HuH-7 (cell line): ENCODE data around the gene FUT1.
"Not testable (repeated sequence)": the region's sequence is repeated elsewhere in the genome, so short reads cannot be mapped to it uniquely, and the experiment has no call there.

Experiments
- DNase-seq: peaks from one replicate; pipeline ENCODE4 v3.0.0; 2011; ENCODE audit warnings: low spot score

Gene FUT1

DNA sequence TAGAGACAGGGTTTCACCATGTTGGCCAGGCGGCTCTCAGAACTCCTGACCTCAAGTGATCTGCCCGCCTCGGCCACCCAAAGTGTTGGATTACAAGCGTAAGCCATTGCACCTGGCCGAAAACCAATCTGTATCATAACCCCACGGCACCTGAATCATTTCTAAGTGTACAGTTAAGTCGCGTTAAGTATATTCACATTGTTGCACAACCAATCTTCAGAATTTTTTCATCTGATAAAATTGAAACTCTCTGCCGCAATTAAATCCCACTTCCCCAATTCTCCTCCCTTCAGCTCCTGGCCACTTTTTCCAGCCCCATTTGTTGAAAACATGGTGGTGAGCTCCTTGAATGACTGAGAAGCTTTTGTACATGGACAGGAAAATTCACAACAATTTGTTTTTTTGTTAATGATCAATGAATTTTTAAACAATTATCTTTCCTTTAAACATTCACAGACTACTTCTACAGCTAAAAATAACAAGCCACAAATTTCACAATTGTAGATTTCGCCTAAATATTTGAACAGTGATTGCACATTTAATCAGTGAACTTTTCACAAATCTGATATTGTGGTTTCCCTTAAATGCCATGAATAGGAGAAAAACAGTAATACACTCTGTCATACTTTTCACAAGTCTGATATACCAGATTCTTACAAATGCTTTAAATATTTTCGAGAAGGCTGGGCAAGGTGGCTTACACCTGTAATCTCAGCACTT, 16.7 kb upstream of the FUT1 start:
- DNase-seq = no peak

DNA sequence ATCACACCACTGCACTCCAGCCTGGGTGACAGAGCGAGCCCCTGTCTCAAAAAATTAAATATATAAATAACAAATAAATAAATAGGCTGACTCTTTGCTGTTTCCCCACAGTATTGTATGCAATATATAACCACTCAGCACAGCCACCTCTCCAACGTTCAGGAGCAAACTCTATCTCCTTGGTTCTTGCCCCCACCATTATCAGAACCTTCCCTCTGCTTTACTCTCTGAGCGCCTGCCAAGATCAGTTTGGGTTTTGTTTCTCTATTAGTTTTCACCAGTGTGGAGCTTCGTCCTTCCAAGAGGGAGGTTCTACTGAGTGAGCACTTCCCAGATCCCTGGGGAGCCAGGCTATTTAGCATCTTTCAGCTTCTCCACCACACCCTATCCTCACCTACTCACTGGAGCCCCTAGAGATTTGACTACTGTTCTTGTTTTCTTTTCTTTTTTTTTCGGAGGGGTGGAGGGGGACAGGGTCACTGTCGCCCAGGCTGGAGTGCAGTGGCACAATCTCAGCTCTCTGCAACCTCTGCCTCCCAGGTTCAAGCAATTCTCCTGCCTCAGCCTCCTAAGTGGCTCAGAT, 15.8 kb upstream of the FUT1 start:
- DNase-seq = not testable (repeated sequence)

DNA sequence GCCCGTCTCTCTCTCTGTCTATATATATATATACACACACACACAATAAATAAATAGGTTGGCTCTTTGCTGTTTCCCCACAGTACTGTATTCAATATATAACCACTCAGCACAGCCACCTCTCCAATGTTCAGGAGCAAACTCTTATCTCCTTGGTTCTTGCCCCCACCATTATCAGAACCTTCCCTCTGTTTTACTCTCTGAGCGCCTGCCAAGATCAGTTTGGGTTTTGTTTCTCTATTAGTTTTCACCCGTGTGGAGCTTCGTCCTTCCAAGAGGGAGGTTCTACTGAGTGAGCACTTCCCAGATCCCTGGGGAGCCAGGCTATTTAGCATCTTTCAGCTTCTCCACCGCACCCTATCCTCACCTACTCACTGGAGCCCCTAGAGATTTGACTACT, 13.4 kb upstream of the FUT1 start:
- not testable (repeated sequence) for DNase-seq

DNA sequence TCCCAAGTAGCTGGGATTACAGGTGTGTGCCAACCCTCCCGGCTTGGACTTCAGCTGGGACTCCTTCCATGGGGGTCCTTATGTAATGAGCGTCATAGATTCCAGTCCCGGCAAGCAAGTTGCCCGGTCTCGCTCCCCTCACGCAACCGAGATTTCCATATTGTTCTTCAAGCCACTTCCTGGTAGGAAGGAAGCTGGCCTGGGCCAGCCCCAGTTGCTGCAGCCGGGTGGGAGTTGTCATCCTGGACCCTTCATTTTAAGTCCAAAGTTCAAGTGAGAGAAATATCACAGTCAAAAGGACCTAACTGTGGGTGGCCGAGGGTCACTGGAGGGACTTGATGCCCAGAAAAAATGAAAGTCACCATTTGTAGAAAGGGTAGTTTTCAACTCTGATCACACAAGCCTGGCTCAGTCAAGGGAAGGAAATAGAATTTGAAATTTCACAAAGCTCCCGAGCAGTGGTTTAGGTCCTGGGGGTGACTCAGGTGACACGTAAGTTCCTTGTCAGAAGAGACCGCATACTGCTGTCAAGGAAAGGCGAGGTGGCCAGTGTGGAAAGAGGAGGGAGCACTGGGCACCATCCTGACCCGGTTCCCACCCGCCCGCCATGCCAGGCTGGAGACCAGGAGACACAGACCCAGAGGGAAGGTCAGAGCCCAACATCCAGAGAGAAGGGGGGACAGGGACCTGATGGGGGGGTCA, 8.2 kb upstream of the FUT1 start:
- peak; percentile 51 for DNase-seq

DNA sequence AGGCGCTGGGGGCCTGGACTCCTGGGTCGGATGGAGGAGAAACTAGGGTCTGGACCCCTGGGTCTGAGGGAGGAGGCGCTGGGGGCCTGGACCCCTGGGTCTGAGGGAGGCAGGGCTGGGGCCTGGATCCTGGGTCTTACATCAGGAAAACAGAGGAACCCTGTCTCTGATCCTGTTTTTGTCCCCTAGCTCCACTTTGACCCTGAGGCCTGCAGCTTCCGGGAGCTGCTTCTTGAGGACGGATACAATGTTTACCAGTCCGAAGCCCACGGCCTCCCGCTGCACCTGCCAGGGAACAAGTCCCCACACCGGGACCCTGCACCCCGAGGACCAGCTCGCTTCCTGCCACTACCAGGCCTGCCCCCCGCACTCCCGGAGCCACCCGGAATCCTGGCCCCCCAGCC, 5.3 kb upstream of the FUT1 start:
- DNase-seq = no peak

DNA sequence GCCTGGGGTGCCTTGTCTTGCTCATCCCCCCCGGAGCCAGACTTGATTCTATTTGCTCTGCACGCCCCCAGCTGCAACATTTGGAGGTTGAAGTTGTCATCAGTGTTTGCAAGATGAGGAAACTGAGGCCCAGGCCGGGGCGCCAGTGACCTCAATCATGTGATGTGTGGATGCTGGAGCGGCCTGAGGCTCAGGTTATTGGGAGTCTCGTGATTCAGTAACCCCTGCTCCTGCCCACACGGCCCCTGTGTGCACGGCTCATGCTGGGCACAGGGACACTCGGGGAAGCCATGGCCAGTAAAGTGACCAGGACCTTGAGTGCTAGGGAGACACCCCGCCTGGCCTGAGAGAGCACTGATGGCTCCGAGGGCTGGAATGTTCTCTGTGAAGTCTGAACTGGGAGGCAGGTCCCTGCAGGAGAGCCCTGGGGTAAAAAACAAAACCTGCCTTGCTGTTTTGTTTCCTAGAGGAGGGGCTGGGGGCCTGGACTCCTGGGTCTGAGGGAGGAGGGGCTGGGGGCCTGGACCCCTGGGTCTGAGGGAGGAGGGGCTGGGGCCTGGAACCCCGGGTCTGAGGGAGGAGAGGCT, 4.7 kb upstream of the FUT1 start:
- DNase-seq = no peak

DNA sequence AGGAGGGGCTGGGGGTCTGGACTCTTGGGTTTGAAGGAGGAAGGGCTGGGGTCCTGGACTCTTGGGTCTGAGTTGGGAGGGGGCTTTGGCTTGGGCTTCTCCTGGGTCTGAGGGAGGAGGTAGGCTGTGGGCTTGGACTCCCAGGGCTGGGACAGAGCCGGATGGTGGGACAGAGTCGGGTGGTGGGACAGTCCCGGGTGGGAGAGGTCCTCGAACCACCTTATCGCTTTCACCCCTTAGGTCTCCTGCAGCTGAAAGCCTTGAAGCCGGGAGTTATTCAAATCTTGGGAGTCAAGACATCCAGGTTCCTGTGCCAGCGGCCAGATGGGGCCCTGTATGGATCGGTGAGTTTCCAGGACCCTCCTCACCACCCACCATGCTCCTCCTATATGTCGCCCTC, 4.2 kb upstream of the FUT1 start:
- no peak for DNase-seq

DNA sequence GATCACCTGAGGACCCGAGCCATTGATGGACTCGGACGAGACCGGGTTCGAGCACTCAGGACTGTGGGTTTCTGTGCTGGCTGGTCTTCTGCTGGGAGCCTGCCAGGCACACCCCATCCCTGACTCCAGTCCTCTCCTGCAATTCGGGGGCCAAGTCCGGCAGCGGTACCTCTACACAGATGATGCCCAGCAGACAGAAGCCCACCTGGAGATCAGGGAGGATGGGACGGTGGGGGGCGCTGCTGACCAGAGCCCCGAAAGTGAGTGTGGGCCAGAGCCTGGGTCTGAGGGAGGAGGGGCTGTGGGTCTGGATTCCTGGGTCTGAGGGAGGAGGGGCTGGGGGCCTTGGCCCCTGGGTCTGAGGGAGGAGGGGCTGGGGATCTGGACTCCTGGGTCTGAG, 3.8 kb upstream of the FUT1 start:
- DNase-seq = no peak

DNA sequence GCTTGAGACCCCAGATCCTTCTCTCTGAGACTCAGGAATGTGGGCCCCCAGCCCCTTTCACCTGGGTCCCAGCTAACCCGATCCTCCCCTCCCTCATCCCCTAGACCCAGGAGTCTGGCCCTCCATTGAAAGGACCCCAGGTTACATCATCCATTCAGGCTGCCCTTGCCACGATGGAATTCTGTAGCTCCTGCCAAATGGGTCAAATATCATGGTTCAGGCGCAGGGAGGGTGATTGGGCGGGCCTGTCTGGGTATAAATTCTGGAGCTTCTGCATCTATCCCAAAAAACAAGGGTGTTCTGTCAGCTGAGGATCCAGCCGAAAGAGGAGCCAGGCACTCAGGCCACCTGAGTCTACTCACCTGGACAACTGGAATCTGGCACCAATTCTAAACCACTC, 3.3 kb upstream of the FUT1 start:
- no peak for DNase-seq

DNA sequence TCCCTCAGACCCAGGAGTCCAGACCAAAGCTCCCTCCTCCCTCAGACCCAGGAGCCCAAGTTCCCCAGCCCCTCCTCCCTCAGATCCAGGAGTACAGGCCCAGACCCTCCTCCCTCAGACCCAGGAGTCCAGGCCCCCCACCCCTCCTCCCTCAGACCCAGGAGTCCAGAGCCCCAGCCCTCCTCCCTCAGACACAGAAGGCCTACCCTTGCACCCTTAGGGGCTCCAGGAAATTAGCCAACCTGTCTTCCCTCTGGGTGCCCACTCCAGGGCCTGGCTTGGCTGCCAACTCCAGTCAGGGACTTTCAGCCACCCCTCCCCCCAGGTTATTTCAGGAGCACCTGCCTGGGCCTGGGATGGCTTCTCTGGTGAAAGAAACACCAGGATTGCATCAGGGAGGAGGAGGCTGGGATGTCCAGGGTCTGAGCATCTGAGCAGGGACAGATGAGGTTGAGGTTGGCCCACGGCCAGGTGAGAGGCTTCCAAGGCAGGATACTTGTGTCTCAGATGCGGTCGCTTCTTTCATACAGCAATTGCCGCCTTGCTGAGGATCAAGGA, 2.7 kb upstream of the FUT1 start, which contains the start of gene FGF21:
TSS of gene FGF21 (plus strand) at position 441 of the 558 bp plus-strand sequence. CDS start 713 bp downstream, outside the sequence.
- no peak for DNase-seq

DNA sequence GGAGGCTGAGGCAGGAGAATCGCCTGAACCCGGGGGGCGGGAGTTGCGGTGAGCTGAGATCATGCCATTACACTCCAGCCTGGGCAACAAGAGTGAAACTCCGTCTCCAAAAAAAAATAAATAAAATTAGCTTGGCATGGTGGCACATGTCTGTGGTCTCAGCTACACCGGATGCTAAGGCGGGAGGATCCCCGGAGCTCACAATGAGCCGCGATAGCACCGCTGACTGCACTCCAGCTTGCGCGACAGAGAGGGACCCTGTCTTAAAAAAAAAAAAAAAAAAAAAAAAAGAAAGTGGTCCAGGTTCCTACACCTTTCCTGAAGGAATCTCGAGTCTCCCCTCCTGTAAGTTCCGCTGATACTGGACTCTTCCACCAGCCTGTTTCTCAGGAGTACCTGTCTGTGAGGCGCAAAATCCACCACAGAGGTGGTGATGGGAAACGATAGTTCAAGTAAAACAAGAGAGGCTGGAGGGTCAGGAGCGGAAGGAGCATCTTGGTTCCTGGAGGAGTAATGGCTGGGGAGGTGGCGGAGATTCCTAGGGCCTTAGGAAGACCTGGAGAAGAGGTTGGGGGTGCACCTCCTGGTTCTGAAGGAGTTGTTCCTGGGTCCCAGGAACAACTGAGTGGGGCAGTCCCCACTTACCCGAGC, 471 bp downstream of the FUT1 start:
- DNase-seq = no peak

DNA sequence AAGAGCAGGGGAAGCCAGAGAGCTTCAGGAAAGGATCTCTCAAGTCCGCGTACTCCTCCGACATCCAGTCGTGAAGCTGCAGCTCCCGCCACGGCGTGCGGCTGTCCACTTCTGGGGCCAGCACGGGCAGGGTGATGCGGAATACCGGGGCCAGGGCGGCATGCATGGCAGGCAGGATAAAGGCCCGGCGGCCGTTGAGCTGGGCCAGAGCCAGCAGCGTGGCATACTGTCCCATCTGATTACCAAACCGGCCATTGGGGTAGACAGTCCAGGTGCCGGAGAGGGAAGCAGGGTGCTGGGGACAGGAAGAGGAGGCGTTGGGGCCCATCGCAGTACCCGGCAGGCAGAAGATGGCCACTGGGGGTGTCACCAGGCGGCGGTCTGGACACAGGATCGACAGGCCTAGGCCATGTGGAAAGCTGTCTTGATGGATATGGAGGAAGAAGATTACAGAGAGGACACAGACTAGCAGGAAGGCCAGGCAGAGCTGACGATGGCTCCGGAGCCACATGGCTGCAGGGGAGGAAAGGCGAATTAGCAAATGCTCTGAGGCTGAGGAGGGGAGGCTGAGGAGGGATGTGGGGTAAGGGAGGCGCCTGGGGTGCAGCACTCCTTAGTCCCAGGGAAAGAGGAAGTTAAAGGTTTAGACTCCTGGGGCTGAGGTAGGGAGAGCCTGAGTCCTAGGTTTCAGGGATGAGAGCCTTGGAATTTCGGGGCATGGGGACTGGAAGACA, 1.5 kb downstream of the FUT1 start:
- no peak for DNase-seq

DNA sequence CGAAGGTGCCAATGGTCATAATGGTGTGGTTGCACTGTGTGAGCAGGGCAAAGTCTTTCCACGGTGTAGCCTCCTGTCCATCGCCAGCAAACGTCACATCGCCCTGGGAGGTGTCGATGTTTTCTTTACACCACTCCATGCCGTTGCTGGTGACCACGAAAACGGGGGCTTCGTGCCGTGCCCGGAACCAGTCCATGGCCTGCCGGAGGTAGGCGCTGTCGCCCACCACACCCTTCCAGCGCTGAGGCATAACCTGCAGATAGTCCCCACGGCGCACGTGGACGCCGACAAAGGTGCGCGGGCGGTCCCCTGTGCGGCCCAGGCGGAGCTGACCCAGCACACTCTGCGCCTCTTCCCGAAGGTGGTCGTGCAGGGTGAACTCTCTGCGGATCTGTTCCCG, 2.1 kb downstream of the FUT1 start:
- DNase-seq = no peak

DNA sequence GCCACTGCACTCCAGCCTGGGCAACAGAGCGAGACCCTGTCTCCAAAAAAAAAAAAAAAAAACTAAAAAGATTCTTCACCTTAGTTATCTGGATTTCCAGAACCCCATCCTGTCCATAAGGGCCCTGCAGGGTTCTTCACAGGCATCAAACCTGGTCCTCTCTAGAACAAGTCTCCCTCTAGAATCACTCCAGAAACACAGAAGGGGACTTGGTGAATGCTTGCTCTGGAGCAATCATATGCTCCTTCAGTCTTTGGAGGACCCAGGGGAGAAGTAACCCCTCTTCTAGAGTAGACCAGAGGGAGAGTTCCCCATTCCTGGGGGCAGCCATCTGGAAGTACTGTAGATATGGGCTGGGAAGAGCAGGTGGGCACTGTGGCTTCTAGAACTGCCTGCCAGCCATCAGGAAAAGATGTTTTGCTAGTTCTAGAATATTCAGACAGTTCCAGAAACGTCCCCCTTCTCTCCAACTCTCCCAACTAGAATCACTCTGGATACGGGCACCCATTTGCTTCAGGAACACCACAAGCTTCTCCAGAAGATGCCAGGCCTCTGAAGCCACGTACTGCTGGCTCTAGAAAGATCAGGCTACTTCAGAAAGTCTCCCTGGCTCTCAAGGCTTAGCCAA, 2.8 kb downstream of the FUT1 start:
- DNase-seq = no peak

DNA sequence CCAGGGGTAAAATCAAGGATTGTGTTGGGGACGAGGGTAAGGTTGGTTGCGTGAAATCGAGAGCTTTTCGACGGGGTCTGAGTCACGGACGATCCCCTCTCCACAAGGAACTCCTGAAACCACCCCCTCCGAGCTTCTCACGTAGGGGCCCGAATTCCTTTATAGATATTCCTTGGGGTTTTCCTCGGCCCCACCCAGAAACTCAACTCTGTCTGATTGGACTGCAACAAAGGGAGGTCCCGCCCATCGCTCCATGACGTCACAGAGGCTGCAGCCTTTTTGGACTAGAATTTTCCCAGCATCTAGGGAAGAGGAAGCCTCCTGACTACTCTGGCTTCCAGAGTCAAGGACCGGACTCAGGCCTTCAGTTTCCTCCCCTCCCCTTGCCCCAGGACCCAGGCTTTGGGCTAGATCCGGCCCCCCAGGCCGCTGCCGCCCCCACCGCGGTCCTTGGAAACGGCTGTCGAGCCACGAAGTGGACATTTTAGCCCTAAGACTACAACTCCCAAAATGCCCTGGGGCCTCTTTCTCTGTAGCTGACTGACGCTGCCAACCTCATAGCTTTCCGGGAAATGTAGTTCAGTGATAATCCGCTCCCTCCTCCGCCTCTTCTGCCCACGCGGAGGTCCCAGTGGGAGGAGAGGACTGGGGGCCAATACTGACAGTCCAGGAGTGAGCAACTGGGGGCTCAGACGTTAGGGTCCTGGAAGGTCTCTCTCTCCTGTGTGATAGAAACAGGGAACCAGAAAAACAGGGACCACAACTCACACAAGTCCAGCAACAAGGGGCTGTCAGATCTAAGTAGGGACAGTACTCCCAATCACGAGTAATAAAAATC, 5.5 kb downstream of the FUT1 start, which contains the start of gene IZUMO1:
TSS of gene IZUMO1 (minus strand) at position 172 of the 838 bp plus-strand sequence. CDS start 1,050 bp downstream, outside the sequence.
- peak; percentile 94 for DNase-seq

DNA sequence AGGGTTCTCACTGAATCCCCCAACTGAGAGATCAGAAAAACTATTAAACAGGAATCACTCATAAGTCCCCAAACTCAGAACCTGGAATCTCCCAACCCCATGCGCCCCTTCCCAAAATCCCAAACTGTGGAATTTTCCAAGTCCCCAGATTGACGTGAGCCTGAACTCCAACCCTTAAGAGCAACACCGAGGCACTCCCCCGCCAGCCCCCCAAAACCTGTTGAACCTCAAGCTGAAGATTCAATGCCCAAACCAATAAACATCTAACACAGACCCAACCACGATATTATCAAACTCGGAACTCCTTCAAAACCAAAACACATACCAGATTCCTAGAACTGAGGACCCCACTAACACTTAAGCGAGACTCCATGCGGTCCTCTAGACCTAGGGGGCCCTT, 6.3 kb downstream of the FUT1 start:
- DNase-seq = no peak

DNA sequence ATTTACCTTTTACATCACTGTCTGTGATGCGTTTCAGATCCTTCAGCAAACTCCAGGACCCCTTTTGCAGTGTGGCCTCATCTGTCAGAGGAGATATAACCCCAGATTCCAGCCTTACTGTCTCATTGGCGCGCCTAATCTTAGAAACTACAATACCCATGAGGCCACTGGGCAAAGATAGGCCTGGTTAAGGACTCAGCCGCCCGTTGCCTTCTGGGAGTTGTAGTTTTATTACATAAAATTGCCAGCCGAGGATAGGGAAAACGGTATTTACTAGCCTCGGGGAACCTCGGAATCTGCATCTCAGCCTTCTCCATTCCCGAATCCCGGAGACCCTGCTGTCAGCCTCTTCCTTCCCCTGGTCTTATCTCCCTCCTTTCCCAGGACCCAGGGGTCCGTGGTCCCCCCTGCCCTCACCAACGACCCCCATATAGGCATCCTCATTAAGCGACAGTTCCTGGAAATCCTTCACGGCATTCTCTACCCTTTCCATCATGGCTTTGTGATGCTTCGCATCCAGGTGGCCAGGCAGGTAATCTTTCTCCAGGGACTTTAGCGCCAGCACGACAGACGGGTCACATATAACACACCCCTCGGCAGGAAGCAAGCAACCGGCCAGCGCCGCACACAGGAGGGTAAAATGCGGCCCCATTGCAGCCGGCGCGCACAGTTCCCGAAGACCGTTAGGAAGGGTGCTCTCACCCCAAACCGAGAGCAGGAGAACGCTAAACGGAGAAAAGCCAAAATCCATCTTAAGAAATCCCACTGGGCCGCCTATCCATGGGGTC, 7.0 kb downstream of the FUT1 start:
- peak; percentile 77 for DNase-seq

DNA sequence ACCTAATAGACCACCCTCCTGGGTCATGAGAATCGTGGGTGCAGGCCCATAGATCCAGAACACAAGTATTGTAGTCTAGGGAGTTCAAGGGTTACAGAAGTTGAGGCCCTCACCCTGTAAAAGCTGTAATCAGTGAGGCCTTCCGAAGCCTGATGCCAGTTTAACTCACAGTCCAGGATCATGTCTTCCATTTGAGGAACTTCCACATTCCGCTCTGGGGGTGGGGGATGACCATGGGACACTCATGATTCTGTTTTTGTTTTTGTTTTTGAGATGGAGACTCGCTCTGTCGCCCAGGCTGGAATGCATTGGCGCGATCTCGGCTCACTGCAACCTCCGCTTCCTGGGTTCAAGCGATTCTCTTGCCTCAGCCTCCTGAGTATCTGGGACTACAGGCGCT, 10.3 kb downstream of the FUT1 start:
- DNase-seq = no peak
